RWPE2 (cell line): ENCODE data around the gene PLEKHG4B.
"Not testable (repeated sequence)": the region's sequence is repeated elsewhere in the genome, so short reads cannot be mapped to it uniquely, and the experiment has no call there.

Experiments used
- ATAC-seq: fragments of 200-7000 bp; cut with Tn5 transposase; 3 replicates; pipeline ENCODE4 v1.9.1; 2021; ENCODE audit warnings: low read depth
- DNase-seq: peaks from one replicate; pipeline ENCODE4 v3.0.0-alpha.2; 2020; ENCODE audit warnings: low spot score
- H3K27ac ChIP-seq: fragments of 450-650 bp; 2 replicates; pipeline ENCODE4 v1.5.1; 2017; ENCODE audit warnings: mild to moderate bottlenecking; ENCODE audit not compliant: poor library complexity, severe bottlenecking
- H3K27me3 ChIP-seq: fragments of 250-450 bp; sonication (Bioruptor Pico); 2 replicates; pipeline ENCODE4 v1.5.1; 2021; ENCODE audit warnings: mild to moderate bottlenecking, moderate library complexity; ENCODE audit not compliant: insufficient read depth, poor library complexity, severe bottlenecking
- H3K36me3 ChIP-seq: fragments of 250-450 bp; sonication (Bioruptor Pico); 2 replicates; pipeline ENCODE4 v1.5.1; 2020; ENCODE audit warnings: low read depth, mild to moderate bottlenecking, moderate library complexity
- H3K4me1 ChIP-seq: fragments of 250-450 bp; sonication (Bioruptor Pico); 2 replicates; pipeline ENCODE4 v1.5.1; 2021; ENCODE audit warnings: mild to moderate bottlenecking, moderate library complexity; ENCODE audit not compliant: insufficient read depth, poor library complexity, severe bottlenecking
- H3K4me3 ChIP-seq: fragments of 250-450 bp; sonication (Bioruptor Pico); 2 replicates; pipeline ENCODE4 v1.5.1; 2021; ENCODE audit warnings: mild to moderate bottlenecking, moderate library complexity; ENCODE audit not compliant: severe bottlenecking
- H3K9me3 ChIP-seq: fragments of 250-450 bp; sonication (Bioruptor Pico); 2 replicates; pipeline ENCODE4 v1.5.1; 2021; ENCODE audit warnings: mild to moderate bottlenecking, moderate library complexity; ENCODE audit not compliant: severe bottlenecking
- TF ChIP-seq, protein P1 (sequence below): fragments of 450-650 bp; IDR thresholded peaks from one replicate; pipeline ENCODE4 v1.5.1; 2017; ENCODE audit warnings: mild to moderate bottlenecking, moderate library complexity; ENCODE audit not compliant: poor library complexity, severe bottlenecking

PLEKHG4B gene

DNA sequence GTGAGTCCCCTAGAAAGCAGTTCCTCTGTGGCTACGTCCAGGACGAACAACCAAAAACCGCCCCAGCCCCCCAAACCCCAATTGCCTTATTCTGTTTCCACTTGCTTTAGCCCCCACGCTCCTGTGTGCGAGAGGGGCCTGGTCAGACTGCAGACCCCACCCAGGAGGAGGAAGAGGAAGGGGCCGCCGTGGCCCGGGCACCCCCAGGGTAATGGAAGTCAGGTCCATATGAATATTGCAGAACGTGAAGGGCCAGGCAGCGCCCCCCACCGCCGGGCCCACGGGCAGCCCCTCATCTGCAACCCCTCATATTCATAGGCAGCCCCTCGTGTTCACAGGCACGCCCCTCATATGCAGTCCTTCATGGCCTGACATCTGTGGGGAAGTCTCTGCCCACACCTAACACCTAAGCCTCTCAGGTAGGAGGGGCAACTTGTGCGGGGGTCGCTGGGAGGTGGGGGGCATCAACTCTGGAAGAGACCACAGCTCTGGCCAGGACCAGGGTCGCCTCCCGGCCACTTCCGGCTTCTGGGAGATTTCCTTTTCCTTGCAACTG is 37.7 kb upstream of the PLEKHG4B start:
- H3K9me3 ChIP-seq: no peaks in the 10 kb centered on the region
- no peak overlapping the region for H3K27ac ChIP-seq
- no peak for DNase-seq

DNA sequence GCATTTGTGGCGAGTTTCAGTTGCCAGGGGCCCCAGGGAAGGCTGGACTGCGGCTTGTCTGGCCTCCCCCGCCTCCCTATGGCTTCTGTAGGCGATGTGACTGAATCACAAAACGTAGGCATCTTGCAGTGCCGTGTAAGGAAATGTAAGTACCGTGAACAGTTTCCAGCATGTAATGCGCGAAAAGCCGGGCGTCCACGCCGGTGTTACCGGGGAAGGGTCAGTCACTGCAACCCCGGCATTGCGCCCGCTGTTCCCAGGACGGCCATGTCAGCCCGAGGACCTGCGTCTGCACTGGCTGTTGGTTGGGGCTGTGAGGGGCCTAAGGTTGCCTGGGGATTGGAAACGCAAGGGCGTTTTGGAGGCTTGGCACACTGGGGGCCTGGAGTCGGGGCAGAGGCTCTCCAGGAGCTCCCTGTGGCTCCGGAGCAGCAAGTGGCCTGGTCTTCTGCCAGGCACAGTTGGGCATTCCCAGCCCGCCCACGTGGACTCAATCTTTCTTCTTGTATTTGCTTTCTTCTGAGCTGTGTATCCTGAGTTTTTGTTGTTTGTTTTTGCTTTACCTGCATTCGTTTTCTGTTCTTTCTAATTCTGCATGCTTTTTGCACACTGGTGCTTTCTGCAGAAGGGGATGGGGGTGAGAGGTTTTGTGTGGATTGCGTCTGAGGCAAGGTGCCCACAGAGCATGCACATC is 36.9 kb upstream of the PLEKHG4B start:
- Histone ChIP-seq H3K4me1 (no peaks in the 10 kb centered on the region), H3K36me3 (no peaks in the 10 kb centered on the region), H3K9me3 (no peaks in the 10 kb centered on the region), H3K27ac (no peak overlapping the region), H3K27me3 (peaks cover 63% of the 10 kb centered on the region), H3K4me3 (no peak overlapping the region)
- TF ChIP-seq, protein P1, sequence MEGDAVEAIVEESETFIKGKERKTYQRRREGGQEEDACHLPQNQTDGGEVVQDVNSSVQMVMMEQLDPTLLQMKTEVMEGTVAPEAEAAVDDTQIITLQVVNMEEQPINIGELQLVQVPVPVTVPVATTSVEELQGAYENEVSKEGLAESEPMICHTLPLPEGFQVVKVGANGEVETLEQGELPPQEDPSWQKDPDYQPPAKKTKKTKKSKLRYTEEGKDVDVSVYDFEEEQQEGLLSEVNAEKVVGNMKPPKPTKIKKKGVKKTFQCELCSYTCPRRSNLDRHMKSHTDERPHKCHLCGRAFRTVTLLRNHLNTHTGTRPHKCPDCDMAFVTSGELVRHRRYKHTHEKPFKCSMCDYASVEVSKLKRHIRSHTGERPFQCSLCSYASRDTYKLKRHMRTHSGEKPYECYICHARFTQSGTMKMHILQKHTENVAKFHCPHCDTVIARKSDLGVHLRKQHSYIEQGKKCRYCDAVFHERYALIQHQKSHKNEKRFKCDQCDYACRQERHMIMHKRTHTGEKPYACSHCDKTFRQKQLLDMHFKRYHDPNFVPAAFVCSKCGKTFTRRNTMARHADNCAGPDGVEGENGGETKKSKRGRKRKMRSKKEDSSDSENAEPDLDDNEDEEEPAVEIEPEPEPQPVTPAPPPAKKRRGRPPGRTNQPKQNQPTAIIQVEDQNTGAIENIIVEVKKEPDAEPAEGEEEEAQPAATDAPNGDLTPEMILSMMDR: no peak
- DNase-seq: peak; percentile 57
- no peak for ATAC-seq

More for the DNA sequence above, 37.7 kb upstream of the PLEKHG4B start:
- Histone ChIP-seq H3K4me1 (no peaks in the 10 kb centered on the region), H3K4me3 (peak overlapping the region; percentile 43), H3K27me3 (peaks cover 60% of the 10 kb centered on the region), H3K36me3 (no peaks in the 10 kb centered on the region)
- TF ChIP-seq, protein P1: no peak
- no peak for ATAC-seq

DNA sequence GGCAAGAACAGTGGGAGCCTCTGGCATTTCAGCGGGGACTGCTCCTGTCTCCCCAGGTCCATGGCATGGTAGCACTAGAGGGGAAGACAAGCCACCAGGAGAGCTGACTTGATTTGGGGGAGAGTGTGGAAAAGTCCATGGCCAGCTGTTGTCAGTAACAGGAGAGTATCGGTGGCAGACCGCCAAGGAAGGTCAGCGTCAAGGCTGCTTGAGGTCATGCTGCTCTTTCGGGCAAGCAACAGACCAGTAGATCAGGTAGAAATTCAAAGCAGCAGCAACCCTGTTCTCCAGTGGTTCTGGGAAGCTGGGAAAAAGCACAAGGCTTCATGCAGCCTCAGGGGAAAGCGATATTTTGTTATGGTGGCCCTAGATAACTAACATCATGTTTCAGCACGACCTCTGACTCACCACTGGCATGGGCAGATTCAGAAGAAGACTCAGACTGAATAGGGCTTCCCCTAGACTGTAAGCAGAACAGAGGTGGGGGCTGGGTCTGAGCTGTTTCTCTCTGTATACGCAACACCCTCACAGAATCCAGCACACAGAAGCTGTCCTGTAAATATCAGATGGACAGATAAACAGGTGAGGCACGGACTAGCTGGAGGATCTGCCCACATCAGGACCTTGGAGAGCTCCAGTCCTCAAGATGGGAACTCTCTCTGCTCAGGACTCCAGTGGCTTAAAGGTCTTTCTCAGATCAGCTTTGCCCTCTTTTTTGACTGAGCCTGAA is 35.2 kb upstream of the PLEKHG4B start:
- TF ChIP-seq, protein P1: no peak
- peaks cover 54% of the 10 kb centered on the region for H3K27me3 ChIP-seq
- H3K36me3 ChIP-seq: no peaks in the 10 kb centered on the region
- no peaks in the 10 kb centered on the region for H3K4me1 ChIP-seq
- H3K4me3 ChIP-seq: no peak overlapping the region
- ATAC-seq: peak; percentile 63
- no peak overlapping the region for H3K27ac ChIP-seq
- no peaks in the 10 kb centered on the region for H3K9me3 ChIP-seq
- DNase-seq: no peak

DNA sequence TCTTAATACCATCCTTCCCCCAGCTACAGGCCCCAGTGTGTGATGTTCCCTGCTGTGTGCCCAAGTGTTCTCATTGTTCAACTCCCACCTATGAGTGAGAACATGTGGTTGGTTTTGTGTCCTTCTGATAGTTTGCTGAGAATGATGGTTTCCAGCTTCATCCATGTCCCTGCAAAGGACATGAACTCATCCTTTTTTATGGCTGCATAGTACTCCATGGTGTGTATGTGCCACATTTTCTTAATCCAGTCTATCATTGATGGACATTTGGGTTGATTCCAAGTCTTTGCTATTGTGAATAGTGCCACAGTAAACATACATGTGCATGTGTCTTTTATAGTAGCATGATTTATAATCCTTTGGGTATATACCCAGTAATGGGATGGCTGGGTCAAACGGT is 31.7 kb upstream of the PLEKHG4B start:
- not testable (repeated sequence) for H3K9me3 ChIP-seq, ATAC-seq, DNase-seq, H3K27ac ChIP-seq, H3K4me1 ChIP-seq, H3K36me3 ChIP-seq, H3K4me3 ChIP-seq
- peaks cover 32% of the 10 kb centered on the region for H3K27me3 ChIP-seq

DNA sequence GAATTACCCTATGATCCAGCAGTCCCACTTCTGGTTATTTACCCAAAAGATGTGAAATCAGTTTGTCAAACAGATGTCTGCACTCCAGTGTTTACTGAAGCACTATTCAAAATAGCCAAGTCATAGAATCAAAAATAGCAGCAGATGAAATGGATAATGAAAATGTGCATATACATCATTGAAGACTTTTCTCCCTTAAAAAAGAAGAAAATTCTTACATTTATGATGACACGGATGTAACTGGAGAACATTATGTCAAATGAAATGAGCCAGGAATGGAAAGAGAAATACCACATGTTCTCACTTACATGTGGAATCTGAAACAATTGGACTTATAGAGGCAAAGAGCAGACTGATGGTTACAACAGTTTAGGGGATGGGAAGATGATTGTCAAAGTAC is 21.5 kb upstream of the PLEKHG4B start:
- Histone ChIP-seq H3K27me3 (peaks cover 52% of the 10 kb centered on the region), H3K27ac (no peak overlapping the region), H3K4me1 (no peaks in the 10 kb centered on the region), H3K36me3 (no peaks in the 10 kb centered on the region), H3K4me3 (no peak overlapping the region), H3K9me3 (no peaks in the 10 kb centered on the region)
- DNase-seq: no peak
- ATAC-seq: no peak
- TF ChIP-seq, protein P1: no peak

DNA sequence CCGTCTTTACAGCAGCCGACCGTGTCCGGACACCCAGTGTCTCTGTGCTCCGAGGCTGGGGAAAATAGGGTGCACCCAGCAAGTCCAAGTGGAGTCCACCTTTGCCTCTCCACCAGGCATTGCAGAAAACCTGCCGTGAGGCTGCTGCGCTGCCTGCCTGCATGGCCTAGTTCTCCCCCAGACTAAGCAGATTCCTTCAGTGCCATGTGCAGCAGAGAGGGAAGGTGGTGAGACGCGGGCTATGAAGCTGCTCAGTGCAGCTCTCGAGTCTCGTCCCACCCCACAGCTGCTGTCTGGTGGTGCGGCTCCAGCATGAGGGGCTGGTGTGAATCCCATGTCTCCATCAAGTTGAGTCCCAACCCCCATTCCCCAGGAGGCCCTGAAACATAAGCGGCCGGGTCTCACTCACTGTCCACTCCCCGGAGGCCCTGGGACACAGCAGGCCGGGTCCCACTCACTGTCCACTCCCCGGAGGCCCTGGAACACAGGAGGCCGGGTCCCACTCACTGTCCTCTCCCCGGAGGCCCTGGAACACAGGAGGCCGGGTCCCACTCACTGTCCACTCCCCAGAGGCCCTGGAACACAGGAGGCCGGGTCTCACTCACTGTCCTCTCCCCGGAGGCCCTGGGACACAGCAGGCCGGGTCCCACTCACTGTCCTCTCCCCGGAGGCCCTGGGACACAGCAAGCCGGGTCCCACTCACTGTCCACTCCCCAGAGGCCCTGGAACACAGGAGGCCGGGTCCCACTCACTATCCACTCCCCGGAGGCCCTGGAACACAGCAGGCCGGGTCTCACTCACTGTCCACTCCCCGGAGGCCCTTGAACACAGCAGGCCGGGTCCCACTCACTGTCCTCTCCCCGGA is 19.4 kb upstream of the PLEKHG4B start:
- peaks cover 63% of the 10 kb centered on the region for H3K27me3 ChIP-seq
- H3K4me1 ChIP-seq, H3K36me3 ChIP-seq, ATAC-seq, H3K27ac ChIP-seq, H3K4me3 ChIP-seq, DNase-seq, H3K9me3 ChIP-seq: not testable (repeated sequence)

DNA sequence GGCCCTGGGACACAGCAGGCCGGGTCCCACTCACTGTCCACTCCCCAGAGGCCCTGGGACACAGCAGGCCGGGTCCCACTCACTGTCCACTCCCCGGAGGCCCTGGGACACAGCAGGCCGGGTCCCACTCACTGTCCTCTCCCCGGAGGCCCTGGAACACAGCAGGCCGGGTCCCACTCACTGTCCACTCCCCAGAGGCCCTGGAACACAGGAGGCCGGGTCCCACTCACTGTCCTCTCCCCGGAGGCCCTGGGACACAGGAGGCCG is 18.9 kb upstream of the PLEKHG4B start:
- not testable (repeated sequence) for H3K4me3 ChIP-seq, H3K27ac ChIP-seq, ATAC-seq, H3K36me3 ChIP-seq, H3K9me3 ChIP-seq, H3K4me1 ChIP-seq
- peak; percentile 76 for DNase-seq
- H3K27me3 ChIP-seq: peaks cover 65% of the 10 kb centered on the region
